Adrenal gland (tissue), 12 donors: Measurements from ENCODE around the gene CCNC. TPM values are rescaled to one million over a fixed set of nuclear protein-coding genes. Genes with fewer than 3 reads are reported as not detected.

Experiments
- DNase-seq, 7 donors: peaks; one replicate each; pipeline ENCODE4 v3.0.0-alpha.2; 2019 to 2020
- H3K27ac ChIP-seq, 5 donors: fragments of 200-600 bp; sonication (generic) in 4 of 5; 1 replicate in 3 of 5; 2 replicates in 2 of 5; pipeline versions ENCODE4 v1.5.1 to v1.8.0; 2016 to 2020; ENCODE audit warnings: mild to moderate bottlenecking in 1 of 5
- H3K27me3 ChIP-seq: fragments of 200-600 bp; 2 replicates; pipeline ENCODE4 v1.8.0; 2021
- H3K36me3 ChIP-seq, 2 donors: fragments of 200-600 bp; replicated peaks in 1 of 2; 1 replicate in 1 of 2; 2 replicates in 1 of 2; pipeline versions ENCODE4 v1.5.1 to v1.8.0; 2018 to 2022
- H3K4me1 ChIP-seq, 2 donors: fragments of 200-600 bp; replicated peaks in 1 of 2; 1 replicate in 1 of 2; 2 replicates in 1 of 2; pipeline versions ENCODE4 v1.5.1 to v1.8.0; 2018 to 2021
- H3K4me3 ChIP-seq, 4 donors: fragments of 200-600 bp; sonication (generic) in 3 of 4; one replicate each; pipeline ENCODE4 v1.5.1; 2016 to 2018
- H3K9me3 ChIP-seq, 3 donors: fragments of 200-600 bp; sonication (generic) in 1 of 3; replicated peaks in 1 of 3; 1 replicate in 2 of 3; 2 replicates in 1 of 3; pipeline versions ENCODE4 v1.5.1 to v1.8.0; 2016 to 2021
- POLR2A ChIP-seq, 2 donors: fragments of 450-650 bp; IDR thresholded peaks; one replicate each; pipeline ENCODE4 v1.6.1; 2017; ENCODE audit warnings: antibody characterized with exemption in 2 of 2, mild to moderate bottlenecking in 2 of 2, moderate library complexity in 1 of 2
- WGBS, 4 donors: extraction: QIAGEN DNeasy Blood & Tissue Kit in 2 of 4; methylation state at CpG; one replicate each; pipeline versions ENCODE4 v1.1.5 to v1.1.7; 2013 to 2017; 5-methylcytosine and 5-hydroxymethylcytosine counted together
- intact Hi-C, 2 donors: fragments of 100-400 bp; cut with DNase I; formaldehyde crosslinking; loops; one replicate each; pipeline versions ENCODE4 v1.14.1 to v1.15.0; 2022 to 2023
- polyA plus RNA-seq, 3 donors: library from polyadenylated mRNA; stranded (reverse); fragments of 200-250 nt in 2 of 3; fragments of 350-450 nt in 1 of 3; fragmentation: Illumina TruSeq in 1 of 3; extraction: RNeasy Lipid Tissue Mini Kit (QIAGEN cat#74804) in 1 of 3; gene quantifications; one replicate each; pipeline ENCODE4 v1.2.3, GENCODE V29; 2013 to 2014
- total RNA-seq, 9 donors: library from RNA; depleted of rRNA in 4 of 9; stranded (reverse); fragments of >200 nt in 4 of 9; fragments of 120-200 nt in 1 of 9; fragmentation: NEBNext Ultra II Directional in 1 of 9; extraction: Animal tissue kit (Norgen Biotek cat#: 25700) in 1 of 9; gene quantifications; one replicate each; pipeline versions ENCODE4 v1.1.0 to v1.2.4, GENCODE V29; 2013 to 2023
- TF ChIP-seq, protein P1 (sequence below), 6 experiments: fragments of 450-650 bp in 4 of 6; fragments of 200-600 bp in 2 of 6; sonication (generic) in 1 of 6; IDR thresholded peaks; 1 replicate in 5 of 6; 2 replicates in 1 of 6; pipeline versions ENCODE4 v1.5.1 to v1.8.0; 2016 to 2021; ENCODE audit warnings: antibody characterized with exemption in 6 of 6, mild to moderate bottlenecking in 2 of 6, moderate library complexity in 1 of 6
- donor health status: healthy with polysubstance abuse.
- donor health status: Bipolar disorder and iron deficiency.
- donor health status: DM: yes; HTN: yes; CAD: no.
- donor health status: DM: no; HTN: no; CAD: no.
- donor health status: DM: no; HTN: no; CAD: no.
- donor health status: DM: yes; HTN: yes; CAD: no.

CCNC gene
- total and polyA plus RNA-seq, 12 donors, result 18.7 to 87.2 (median 54.4) TPM

GRCh38 chr6:99592900-99593299 lies 24.4 kb upstream of the CCNC start:
- peaks cover 84% of the 10 kb centered on the region for H3K27me3 ChIP-seq
- no peak overlapping the region for H3K4me3 ChIP-seq
- WGBS, 4 donors, result 27 to 56% (median 34%) methylated on average over 1 of the region's 1 CpG
- H3K4me1 ChIP-seq, result peaks cover 12 to 13% of the 10 kb centered on the region in 2 donors
- intact Hi-C loops, result no loop called here
- H3K9me3 ChIP-seq, result no peaks in the 10 kb centered on the region
- no peak for DNase-seq
- no peak for TF ChIP-seq POLR2A (IDR thresholded peaks at IDR 0.05)
- TF ChIP-seq, protein P1, sequence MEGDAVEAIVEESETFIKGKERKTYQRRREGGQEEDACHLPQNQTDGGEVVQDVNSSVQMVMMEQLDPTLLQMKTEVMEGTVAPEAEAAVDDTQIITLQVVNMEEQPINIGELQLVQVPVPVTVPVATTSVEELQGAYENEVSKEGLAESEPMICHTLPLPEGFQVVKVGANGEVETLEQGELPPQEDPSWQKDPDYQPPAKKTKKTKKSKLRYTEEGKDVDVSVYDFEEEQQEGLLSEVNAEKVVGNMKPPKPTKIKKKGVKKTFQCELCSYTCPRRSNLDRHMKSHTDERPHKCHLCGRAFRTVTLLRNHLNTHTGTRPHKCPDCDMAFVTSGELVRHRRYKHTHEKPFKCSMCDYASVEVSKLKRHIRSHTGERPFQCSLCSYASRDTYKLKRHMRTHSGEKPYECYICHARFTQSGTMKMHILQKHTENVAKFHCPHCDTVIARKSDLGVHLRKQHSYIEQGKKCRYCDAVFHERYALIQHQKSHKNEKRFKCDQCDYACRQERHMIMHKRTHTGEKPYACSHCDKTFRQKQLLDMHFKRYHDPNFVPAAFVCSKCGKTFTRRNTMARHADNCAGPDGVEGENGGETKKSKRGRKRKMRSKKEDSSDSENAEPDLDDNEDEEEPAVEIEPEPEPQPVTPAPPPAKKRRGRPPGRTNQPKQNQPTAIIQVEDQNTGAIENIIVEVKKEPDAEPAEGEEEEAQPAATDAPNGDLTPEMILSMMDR (IDR thresholded peaks at IDR 0.05), result no peak
- H3K27ac ChIP-seq, result no peak overlapping the region
- H3K36me3 ChIP-seq, result no peaks in the 10 kb centered on the region

- H3K4me1 ChIP-seq, result peaks cover 12 to 13% of the 10 kb centered on the region in 2 donors
- intact Hi-C loops, result no loop called here
- 25 to 31% (median 27%) methylated on average over 6 of the region's 6 CpGs for WGBS, 4 donors
These were observed 23.4 kb upstream of the CCNC start for GRCh38 chr6:99591673-99592364.

DNA sequence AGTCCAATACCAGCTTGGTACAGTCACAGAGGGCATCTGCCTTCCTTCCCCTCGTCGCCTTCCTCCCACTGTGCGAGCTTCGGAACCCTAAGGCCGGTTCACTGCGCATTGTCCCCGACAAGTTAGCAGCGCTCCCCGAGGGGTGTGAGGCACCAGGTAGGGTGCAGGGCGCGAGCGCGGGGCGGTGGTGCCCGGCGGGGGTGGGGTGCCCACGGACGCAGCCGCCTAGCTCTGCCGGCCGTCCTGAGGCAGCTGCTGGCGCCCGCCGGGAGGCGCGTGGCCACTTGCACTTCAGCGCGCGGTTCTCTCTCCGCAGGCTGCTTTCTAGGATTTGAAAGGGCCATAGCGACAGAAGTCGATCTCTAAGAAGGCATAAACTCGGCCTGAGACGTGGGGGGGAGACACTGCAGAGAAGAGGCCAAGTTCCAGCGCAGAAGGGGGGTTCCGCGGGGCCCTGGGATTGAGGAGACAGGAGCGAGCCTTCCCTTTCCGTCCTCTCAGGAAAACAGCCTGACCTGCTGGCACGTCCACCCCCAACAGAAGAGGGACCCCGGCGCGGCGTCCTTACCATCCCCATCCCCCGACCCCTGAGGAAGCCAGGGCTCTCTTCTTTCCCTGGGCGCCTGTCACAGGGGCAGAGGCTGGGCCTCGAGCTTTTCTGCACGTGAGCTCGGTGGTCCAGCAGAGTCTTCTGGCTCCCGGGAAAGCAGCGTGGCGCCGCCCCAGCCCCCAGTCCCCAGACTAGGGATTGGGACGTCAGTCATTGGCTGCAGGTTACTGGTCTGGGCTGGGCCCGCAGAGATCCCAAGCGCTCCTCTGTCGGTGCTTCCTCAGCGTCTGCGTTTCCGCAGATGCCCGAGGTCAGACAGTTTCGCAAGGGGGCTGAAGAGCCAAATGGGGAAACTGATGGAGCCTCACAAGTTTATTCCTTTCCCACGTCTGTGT lies 22.5 kb upstream of the CCNC start:
- WGBS, 4 donors, result 7 to 12% (median 8%) methylated on average over 25 to 63 of the region's 63 CpGs
- peaks cover 12 to 13% of the 10 kb centered on the region in 2 donors for H3K4me1 ChIP-seq
- no peaks in the 10 kb centered on the region for H3K36me3 ChIP-seq
- H3K9me3 ChIP-seq, result no peaks in the 10 kb centered on the region
- H3K27ac ChIP-seq, result no peak overlapping the region
- DNase-seq, result no peak
- peaks cover 68% of the 10 kb centered on the region for H3K27me3 ChIP-seq
- intact Hi-C loops, result no loop called here
- TF ChIP-seq, protein P1 (IDR thresholded peaks at IDR 0.05), result no peak
- no peak for TF ChIP-seq POLR2A (IDR thresholded peaks at IDR 0.05)
- H3K4me3 ChIP-seq, result peak overlapping the region in 1 of 4 donors; percentile 23

More at GRCh38 chr6:99591673-99592364, 23.4 kb upstream of the CCNC start:
- TF ChIP-seq POLR2A (IDR thresholded peaks at IDR 0.05), result no peak
- TF ChIP-seq, protein P1 (IDR thresholded peaks at IDR 0.05), result no peak
- Histone ChIP-seq H3K27me3 (peaks cover 75% of the 10 kb centered on the region), H3K4me3 (no peak overlapping the region), H3K27ac (no peak overlapping the region), H3K36me3 (no peaks in the 10 kb centered on the region), H3K9me3 (no peaks in the 10 kb centered on the region)
- no peak for DNase-seq

DNA sequence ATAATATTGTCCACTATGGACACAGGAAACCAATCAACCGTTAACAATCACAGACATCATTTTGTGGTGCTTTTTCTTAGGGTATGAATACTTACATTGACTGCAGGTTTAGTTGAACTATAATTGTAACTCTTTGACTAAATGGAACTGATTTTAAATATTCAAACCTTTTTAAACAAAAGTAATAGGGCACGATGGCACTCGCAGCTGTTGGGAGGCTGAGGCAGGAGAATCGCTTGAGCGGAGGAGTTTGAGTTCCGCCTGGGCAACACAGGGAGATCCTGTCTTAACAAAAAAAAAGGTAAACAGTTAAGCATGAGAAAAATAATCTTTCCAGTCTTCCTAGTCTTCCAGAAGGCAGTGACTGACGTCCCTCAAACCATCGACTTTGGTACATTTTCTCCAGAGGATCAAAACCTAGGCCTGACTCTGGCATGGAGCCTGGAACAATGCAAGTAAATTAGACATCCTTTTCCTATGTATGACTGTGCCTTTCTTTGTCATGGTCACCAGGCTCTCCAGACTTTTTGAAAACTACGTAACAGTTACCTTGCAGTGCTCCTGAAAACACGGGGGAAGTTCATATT lies 21.5 kb upstream of the CCNC start:
- no peak overlapping the region for H3K27ac ChIP-seq
- H3K27me3 ChIP-seq, result peaks cover 60% of the 10 kb centered on the region
- peaks cover 12 to 13% of the 10 kb centered on the region in 2 donors for H3K4me1 ChIP-seq
- H3K4me3 ChIP-seq, result no peak overlapping the region
- no peaks in the 10 kb centered on the region for H3K36me3 ChIP-seq
- TF ChIP-seq, protein P1 (IDR thresholded peaks at IDR 0.05), result no peak
- no peak for TF ChIP-seq POLR2A (IDR thresholded peaks at IDR 0.05)
- no peak for DNase-seq
- WGBS, 4 donors, result 44 to 57% (median 50%) methylated on average over 10 of the region's 10 CpGs
- intact Hi-C loops, result no loop called here
- no peaks in the 10 kb centered on the region for H3K9me3 ChIP-seq
